HepG2 (cell line): Measurements from ENCODE around the gene SLC28A1. TPM values are rescaled to one million over a fixed set of nuclear protein-coding genes. Genes with fewer than 3 reads are reported as not detected.
A peak's percentile ranks its signal among the peaks of the same experiment; 100 is the strongest.

Experiments used
- CEBPZ ChIP-seq: IDR thresholded peaks from 2 replicates; pipeline ENCODE4 v1.6.1; 2012; ENCODE audit warnings: low read length, improper control_type of control experiment
- DNMT1 ChIP-seq: sonication (generic); formaldehyde crosslinking; IDR thresholded peaks from 2 replicates; pipeline ENCODE4 v1.5.1; 2020; ENCODE audit warnings: mild to moderate bottlenecking, missing genetic modification reagents
- FOXK1 ChIP-seq: sonication (generic); formaldehyde crosslinking; IDR thresholded peaks from 2 replicates; pipeline ENCODE4 v1.4.0; 2020; ENCODE audit warnings: low read depth, missing genetic modification reagents, borderline replicate concordance
- HINFP ChIP-seq: sonication (generic); formaldehyde crosslinking; IDR thresholded peaks from 2 replicates; pipeline ENCODE4 v1.4.0; 2020; ENCODE audit warnings: low read depth, mild to moderate bottlenecking, missing genetic modification reagents
- NKX3-1 ChIP-seq: sonication (generic); formaldehyde crosslinking; IDR thresholded peaks from 2 replicates; pipeline ENCODE4 v1.5.0; 2020; ENCODE audit warnings: missing genetic modification reagents
- PITX1 ChIP-seq: sonication (generic); formaldehyde crosslinking; IDR thresholded peaks from 2 replicates; pipeline ENCODE4 v1.5.1; 2020; ENCODE audit warnings: mild to moderate bottlenecking, missing genetic modification reagents
- SNAPC5 ChIP-seq: sonication (generic); formaldehyde crosslinking; IDR thresholded peaks from 2 replicates; pipeline ENCODE4 v1.8.1; 2023; ENCODE audit warnings: mild to moderate bottlenecking, missing genetic modification reagents, borderline replicate concordance
- ZBTB40 ChIP-seq, 2 experiments: fragments of 450-650 bp in 1 of 2; sonication (generic) in 1 of 2; formaldehyde crosslinking in 1 of 2; IDR thresholded peaks; 2 replicates each; pipeline versions ENCODE4 v1.6.1 to v1.8.0; 2016 to 2022; ENCODE audit warnings: antibody characterized with exemption in 1 of 2, mild to moderate bottlenecking in 1 of 2, missing genetic modification reagents in 1 of 2
- ZNF12 ChIP-seq: sonication (generic); formaldehyde crosslinking; IDR thresholded peaks from 2 replicates; pipeline ENCODE4 v1.5.0; 2020; ENCODE audit warnings: missing genetic modification reagents
- ZNF616 ChIP-seq: sonication (generic); formaldehyde crosslinking; IDR thresholded peaks from 2 replicates; pipeline ENCODE4 v1.5.0; 2020; ENCODE audit warnings: low read depth, mild to moderate bottlenecking, missing genetic modification reagents
- ZNF691 ChIP-seq: sonication (generic); formaldehyde crosslinking; IDR thresholded peaks from 2 replicates; pipeline ENCODE4 v1.4.0; 2020; ENCODE audit warnings: missing genetic modification reagents, low read depth, mild to moderate bottlenecking, borderline replicate concordance
- ZNF775 ChIP-seq: sonication (generic); formaldehyde crosslinking; IDR thresholded peaks from 2 replicates; pipeline ENCODE4 v1.4.0; 2020; ENCODE audit warnings: missing genetic modification reagents, mild to moderate bottlenecking, moderate library complexity, borderline replicate concordance
- ZSCAN22 ChIP-seq: sonication (generic); formaldehyde crosslinking; IDR thresholded peaks from 2 replicates; pipeline ENCODE4 v1.4.0; 2020; ENCODE audit warnings: mild to moderate bottlenecking, missing genetic modification reagents
- polyA plus RNA-seq, 8 experiments: library from polyadenylated mRNA; depleted of rRNA in 3 of 8; stranded (reverse) in 7 of 8; unstranded in 1 of 8; fragments of >200 nt; fragmentation: Illumina TruSeq in 4 of 8; extraction: Trizol in 4 of 8; gene quantifications; 2 replicates each; pipeline versions ENCODE4 v1.2.1 to v1.2.3, GENCODE V29; 2011 to 2016; ENCODE audit warnings: low read depth in 4 of 8, missing spikeins in 1 of 8, mixed read lengths in 1 of 8; ENCODE audit not compliant: insufficient read depth in 1 of 8
- total RNA-seq, 5 experiments: library from RNA; depleted of rRNA; stranded (reverse); fragments of >200 nt; fragmentation: Illumina TruSeq; extraction: Trizol; gene quantifications; 2 replicates each; pipeline ENCODE4 v1.2.3, GENCODE V29; 2016; ENCODE audit warnings: low read depth in 1 of 5

The SLC28A1 gene
- total and polyA plus RNA-seq, 2 of the 13 experiments (the other 11 are each of a cell fraction or from before 2014, with no cell fraction given) = 0.31 to 5.8 TPM

- no peak for TF ChIP-seq ZBTB40 (IDR thresholded peaks at IDR 0.05)
- peak; percentile 63; the same call in 1 of the 2 replicates for TF ChIP-seq ZBTB40 (CRISPR knock-in tag; IDR thresholded peaks at IDR 0.05)
- TF ChIP-seq NKX3-1 (CRISPR knock-in tag) = no peak
- TF ChIP-seq ZNF691 (CRISPR knock-in tag) = no peak
- peak; percentile 68; the same call in 1 of the 2 replicates for TF ChIP-seq PITX1
- TF ChIP-seq ZNF12 (CRISPR knock-in tag) = no peak
- TF ChIP-seq DNMT1 (CRISPR knock-in tag) = 0 out of 2 replicates have a peak, but pooled peaks have one; percentile 22
- no peak for TF ChIP-seq ZNF616 (CRISPR knock-in tag)
- no peak for TF ChIP-seq CEBPZ
- TF ChIP-seq SNAPC5 (CRISPR knock-in tag) = no peak
- no peak for TF ChIP-seq ZNF775 (CRISPR knock-in tag)
- TF ChIP-seq ZSCAN22 (CRISPR knock-in tag) = no peak
- TF ChIP-seq FOXK1 = peak; percentile 70; the same call in 1 of the 2 replicates
- TF ChIP-seq HINFP (CRISPR knock-in tag) = peak; percentile 79; the same call in 1 of the 2 replicates
These were observed 96.7 kb downstream of the SLC28A1 start (continued) for GRCh38 chr15:84981054-84981710.
